Measurements from ENCODE around the gene PIGM.

The PIGM gene

GRCh38 chr1:160068225-160068624 lies 36.4 kb upstream of the PIGM start:
- H3K4me3 ChIP-seq (ENCODE audit: low read depth, low read length): no peak overlapping the region
- no peak for DNase-seq (ENCODE audit: low read depth)
- no peak for TF ChIP-seq CTCF (IDR thresholded peaks at IDR 0.05; ENCODE audit: insufficient read depth, low read depth, low read length, missing control alignments)

GRCh38 chr1:160066829-160067745 lies 35.3 kb upstream of the PIGM start:
- DNase-seq (ENCODE audit: low read depth): no peak
- H3K4me3 ChIP-seq (ENCODE audit: low read depth, low read length): no peak overlapping the region
- no peak for TF ChIP-seq CTCF (IDR thresholded peaks at IDR 0.05; ENCODE audit: insufficient read depth, low read depth, low read length, missing control alignments)

- TF ChIP-seq CTCF (IDR thresholded peaks at IDR 0.05; ENCODE audit: insufficient read depth, low read depth, low read length, missing control alignments): no peak
- DNase-seq (ENCODE audit: low read depth): no peak
These were observed 33.0 kb upstream of the PIGM start for GRCh38 chr1:160064746-160065145.

GRCh38 chr1:160064164-160064563 lies 32.4 kb upstream of the PIGM start:
- TF ChIP-seq CTCF (IDR thresholded peaks at IDR 0.05; ENCODE audit: insufficient read depth, low read depth, low read length, missing control alignments): no peak
- H3K4me3 ChIP-seq (ENCODE audit: low read depth, low read length): no peak overlapping the region
- no peak for DNase-seq (ENCODE audit: low read depth)

More at GRCh38 chr1:160064746-160065145, 33.0 kb upstream of the PIGM start:
- no peak overlapping the region for H3K4me3 ChIP-seq (ENCODE audit: low read depth, low read length)

- DNase-seq (ENCODE audit: low read depth): no peak
- H3K4me3 ChIP-seq (ENCODE audit: low read depth, low read length): no peak overlapping the region
- TF ChIP-seq CTCF (IDR thresholded peaks at IDR 0.05; ENCODE audit: insufficient read depth, low read depth, low read length, missing control alignments): no peak
These were observed 31.4 kb upstream of the PIGM start for GRCh38 chr1:160063176-160063575.

GRCh38 chr1:160062230-160062532 lies 30.4 kb upstream of the PIGM start:
- DNase-seq (ENCODE audit: low read depth): no peak
- no peak overlapping the region for H3K4me3 ChIP-seq (ENCODE audit: low read depth, low read length)
- no peak for TF ChIP-seq CTCF (IDR thresholded peaks at IDR 0.05; ENCODE audit: insufficient read depth, low read depth, low read length, missing control alignments)
